A549 (cell line): ENCODE data around the gene PAPPA.

Experiments used
- CHD2 ChIP-seq: fragments of 150-350 bp; IDR thresholded peaks from 2 replicates; pipeline ENCODE4 v1.6.1; 2014; ENCODE audit warnings: low read length; ENCODE audit not compliant: partially characterized antibody
- CTCF ChIP-seq: fragments of >200 bp; sonication (Bioruptor Twin); formaldehyde crosslinking; IDR thresholded peaks from 3 replicates; pipeline ENCODE4 v1.5.1; 2016
- ESRRA ChIP-seq: fragments of 150-350 bp; IDR thresholded peaks from 2 replicates; pipeline ENCODE4 v1.6.1; 2014; ENCODE audit warnings: mild to moderate bottlenecking, low read length, borderline replicate concordance
- POLR2AphosphoS2 ChIP-seq: conservative IDR thresholded peaks from 2 replicates; pipeline ENCODE4 v1.6.1; 2012; ENCODE audit warnings: low read length, improper control_type of control experiment, inconsistent platforms
- RAD21 ChIP-seq, 2 experiments: fragments of >200 bp in 1 of 2; sonication (Bioruptor Twin) in 1 of 2; formaldehyde crosslinking in 1 of 2; IDR thresholded peaks in 1 of 2; conservative IDR thresholded peaks in 1 of 2; 2 replicates in 1 of 2; 3 replicates in 1 of 2; pipeline ENCODE4 v1.6.1; 2012 to 2018; ENCODE audit warnings: inconsistent platforms in 1 of 2
- RFX5 ChIP-seq: fragments of 450-650 bp; IDR thresholded peaks from 2 replicates; pipeline ENCODE4 v1.7.1; 2014; ENCODE audit warnings: antibody characterized with exemption, mild to moderate bottlenecking, moderate library complexity

- TF ChIP-seq RFX5, result no peak
- no peak for TF ChIP-seq CTCF
- no peak for TF ChIP-seq CHD2
- TF ChIP-seq ESRRA, result no peak
- no peak for TF ChIP-seq POLR2AphosphoS2
- TF ChIP-seq RAD21 (conservative IDR thresholded peaks at IDR 0.05 in 1 of 2, IDR thresholded peaks at IDR 0.05 in 1 of 2), result no peak
Measured at GRCh38 chr9:116193636-116194035, 40.0 kb downstream of the PAPPA start.
